HEK293 (cell line): ENCODE measurements around the gene CCDC57.

ENCODE experiments used
- CTCF ChIA-PET: fragments of 350-600 bp; formaldehyde crosslinking; extraction: SDS; loops from one replicate; lab custom pipeline; 2021; ENCODE audit warnings: antibody characterized with exemption; lab: Yijun Ruan, JAX
- POLR2A ChIA-PET: fragments of 300-600 bp; formaldehyde crosslinking; extraction: SDS; loops from one replicate; lab custom pipeline; 2020; ENCODE audit warnings: antibody characterized with exemption, inconsistent platforms; lab: Yijun Ruan, JAX
- H3K27ac ChIP-seq: fragments of 200-500 bp; sonication (Bioruptor generic); 2 replicates; pipeline ENCODE4 v1.5.1; 2014; ENCODE audit warnings: low read depth, low read length, control low read depth, inconsistent platforms; ENCODE audit errors: extremely low read depth
- H3K36me3 ChIP-seq, 2 experiments: fragments of 200-500 bp in 1 of 2; sonication (Bioruptor generic) in 1 of 2; 1 replicate in 1 of 2; 2 replicates in 1 of 2; pipeline ENCODE4 v1.5.1; 2014 to 2017; ENCODE audit warnings: inconsistent platforms in 2 of 2, low read length in 2 of 2; ENCODE audit not compliant: control insufficient read depth in 2 of 2, insufficient read depth in 1 of 2
- H3K4me1 ChIP-seq: fragments of 200-500 bp; sonication (Bioruptor generic); 2 replicates; pipeline ENCODE4 v1.5.1; 2014; ENCODE audit warnings: mild to moderate bottlenecking, low read length, inconsistent platforms; ENCODE audit not compliant: control insufficient read depth, insufficient read depth
- H3K4me3 ChIP-seq: 2 replicates; pipeline ENCODE4 v1.5.1; 2011; ENCODE audit warnings: low read depth, mild to moderate bottlenecking, control low read depth, low read length, moderate library complexity
- H3K9me3 ChIP-seq: fragments of 200-500 bp; sonication (Bioruptor generic); 2 replicates; pipeline ENCODE4 v1.5.1; 2014; ENCODE audit warnings: low read depth, low read length, inconsistent platforms; ENCODE audit not compliant: control insufficient read depth, insufficient read depth
- ZIC2 ChIP-seq: fragments of 450-650 bp; formaldehyde crosslinking; IDR thresholded peaks from 2 replicates; pipeline ENCODE4 v1.5.1; 2016; ENCODE audit warnings: missing biosample characterization, missing genetic modification characterization
- ZNF175 ChIP-seq: fragments of 450-650 bp; formaldehyde crosslinking; IDR thresholded peaks from 2 replicates; pipeline ENCODE4 v1.5.1; 2016; ENCODE audit warnings: missing biosample characterization, missing genetic modification characterization
- ZNF202 ChIP-seq: fragments of 450-650 bp; formaldehyde crosslinking; IDR thresholded peaks from 2 replicates; pipeline ENCODE4 v1.5.1; 2016; ENCODE audit warnings: missing biosample characterization, missing genetic modification characterization, borderline replicate concordance
- ZNF623 ChIP-seq: fragments of 450-650 bp; formaldehyde crosslinking; IDR thresholded peaks from 2 replicates; pipeline ENCODE4 v1.5.1; 2016; ENCODE audit warnings: missing biosample characterization, missing genetic modification characterization
- ZSCAN16 ChIP-seq: fragments of 450-650 bp; formaldehyde crosslinking; IDR thresholded peaks from 2 replicates; pipeline ENCODE4 v1.5.1; 2016; ENCODE audit warnings: missing biosample characterization, missing genetic modification characterization
- TF ChIP-seq, protein P1 (sequence below): fragments of 450-650 bp; formaldehyde crosslinking; conservative IDR thresholded peaks from 2 replicates; pipeline ENCODE4 v1.5.1; 2016; ENCODE audit warnings: low read depth, missing biosample characterization, missing genetic modification characterization
- TF ChIP-seq, protein P2 (sequence below): fragments of 450-650 bp; formaldehyde crosslinking; IDR thresholded peaks from 2 replicates; pipeline ENCODE4 v1.5.1; 2016; ENCODE audit warnings: missing biosample characterization, missing genetic modification characterization, low read depth
- TF ChIP-seq, protein P3 (sequence below): fragments of 450-650 bp; formaldehyde crosslinking; IDR thresholded peaks from 2 replicates; pipeline ENCODE4 v1.5.0; 2017; ENCODE audit warnings: missing biosample characterization, missing genetic modification characterization, borderline replicate concordance

The CCDC57 gene

DNA sequence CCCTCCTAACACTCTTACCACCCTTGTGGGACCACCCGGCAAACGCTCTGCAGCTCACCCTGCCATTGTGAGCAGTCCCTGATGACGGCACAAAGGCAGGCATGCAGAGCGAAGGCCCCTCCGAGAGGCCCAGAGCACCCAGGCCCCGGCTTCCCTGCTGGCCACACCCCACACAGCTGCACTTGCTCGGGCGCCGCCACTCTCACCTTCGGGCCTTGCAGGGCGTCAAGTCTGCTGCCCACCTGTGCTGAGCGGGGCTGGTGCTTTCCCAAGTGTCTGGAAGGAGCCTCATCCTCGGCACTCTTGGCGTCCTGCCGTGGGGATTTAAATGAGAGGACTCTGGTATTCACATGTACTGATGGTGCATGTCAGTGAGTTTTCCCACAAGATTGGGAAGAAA lies 84.4 kb downstream of the CCDC57 start:
- no peak overlapping the region for H3K27ac ChIP-seq
- TF ChIP-seq ZNF175 (tag by site-specific recombination) (no peak), ZNF202 (tag by site-specific recombination) (no peak)
- TF ChIP-seq, all 188 proteins: peak for 0
- Histone ChIP-seq H3K36me3 (peaks cover 7 to 24% of the 10 kb centered on the region in 2 experiments), H3K4me3 (no peak overlapping the region), H3K4me1 (no peaks in the 10 kb centered on the region), H3K9me3 (no peaks in the 10 kb centered on the region)
- ChIA-PET POLR2A (no interaction called here), CTCF (interaction anchor here (1.7 kb wide), 1 partner anchor 98 kb away, joined by 7 read pairs; no protein-coding TSS in a partner anchor)

DNA sequence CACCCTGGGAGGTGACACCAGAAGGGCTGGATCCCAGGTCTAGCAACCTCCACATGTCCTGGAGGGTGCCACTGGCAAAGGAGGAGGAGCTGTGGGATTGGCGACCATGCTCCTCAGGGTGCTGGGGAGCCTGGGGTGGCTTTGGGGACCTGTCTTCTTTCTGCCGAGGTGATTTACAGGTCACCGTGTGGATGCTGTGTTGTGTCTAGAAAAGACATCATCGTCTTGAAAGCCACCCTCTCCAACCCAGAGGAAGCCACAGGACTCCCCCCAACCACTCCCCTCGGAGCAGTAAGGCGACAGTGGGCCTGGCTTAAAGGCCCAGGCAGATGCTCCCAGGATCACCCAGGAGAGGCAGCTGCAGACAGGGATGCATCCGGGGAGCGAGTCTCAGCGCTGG lies 84.9 kb downstream of the CCDC57 start:
- TF ChIP-seq, protein P1, sequence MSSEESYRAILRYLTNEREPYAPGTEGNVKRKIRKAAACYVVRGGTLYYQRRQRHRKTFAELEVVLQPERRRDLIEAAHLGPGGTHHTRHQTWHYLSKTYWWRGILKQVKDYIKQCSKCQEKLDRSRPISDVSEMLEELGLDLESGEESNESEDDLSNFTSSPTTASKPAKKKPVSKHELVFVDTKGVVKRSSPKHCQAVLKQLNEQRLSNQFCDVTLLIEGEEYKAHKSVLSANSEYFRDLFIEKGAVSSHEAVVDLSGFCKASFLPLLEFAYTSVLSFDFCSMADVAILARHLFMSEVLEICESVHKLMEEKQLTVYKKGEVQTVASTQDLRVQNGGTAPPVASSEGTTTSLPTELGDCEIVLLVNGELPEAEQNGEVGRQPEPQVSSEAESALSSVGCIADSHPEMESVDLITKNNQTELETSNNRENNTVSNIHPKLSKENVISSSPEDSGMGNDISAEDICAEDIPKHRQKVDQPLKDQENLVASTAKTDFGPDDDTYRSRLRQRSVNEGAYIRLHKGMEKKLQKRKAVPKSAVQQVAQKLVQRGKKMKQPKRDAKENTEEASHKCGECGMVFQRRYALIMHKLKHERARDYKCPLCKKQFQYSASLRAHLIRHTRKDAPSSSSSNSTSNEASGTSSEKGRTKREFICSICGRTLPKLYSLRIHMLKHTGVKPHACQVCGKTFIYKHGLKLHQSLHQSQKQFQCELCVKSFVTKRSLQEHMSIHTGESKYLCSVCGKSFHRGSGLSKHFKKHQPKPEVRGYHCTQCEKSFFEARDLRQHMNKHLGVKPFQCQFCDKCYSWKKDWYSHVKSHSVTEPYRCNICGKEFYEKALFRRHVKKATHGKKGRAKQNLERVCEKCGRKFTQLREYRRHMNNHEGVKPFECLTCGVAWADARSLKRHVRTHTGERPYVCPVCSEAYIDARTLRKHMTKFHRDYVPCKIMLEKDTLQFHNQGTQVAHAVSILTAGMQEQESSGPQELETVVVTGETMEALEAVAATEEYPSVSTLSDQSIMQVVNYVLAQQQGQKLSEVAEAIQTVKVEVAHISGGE (tag by site-specific recombination): no peak
- peak; percentile 12; the same call in 1 of the 2 replicates for TF ChIP-seq ZIC2 (tag by site-specific recombination)
- H3K9me3 ChIP-seq: no peaks in the 10 kb centered on the region
- H3K4me1 ChIP-seq: no peaks in the 10 kb centered on the region
- ChIA-PET CTCF (interaction anchor here (0.9 to 1.7 kb wide), 3 partner anchors 9 to 97 kb away, joined by 3 to 7 read pairs (median 3); no protein-coding TSS in a partner anchor), POLR2A (no interaction called here)
- peaks cover 12 to 24% of the 10 kb centered on the region in 2 experiments for H3K36me3 ChIP-seq
- H3K4me3 ChIP-seq: no peak overlapping the region
- no peak overlapping the region for H3K27ac ChIP-seq

DNA sequence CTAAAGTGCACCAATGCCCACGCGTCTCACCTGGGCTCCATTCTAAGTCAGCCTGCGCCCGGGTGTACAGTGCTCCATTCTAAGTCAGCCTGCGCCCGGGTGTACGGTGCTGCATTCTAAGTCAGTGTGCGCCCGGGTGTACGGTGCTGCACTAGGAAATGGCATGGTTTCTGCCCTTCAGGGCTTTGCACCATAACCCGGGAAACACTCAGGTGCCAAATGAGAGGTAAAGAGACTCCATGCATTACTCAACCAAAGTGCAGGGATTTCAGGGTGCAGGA lies 85.4 kb downstream of the CCDC57 start:
- Histone ChIP-seq H3K27ac (no peak overlapping the region), H3K4me1 (no peaks in the 10 kb centered on the region), H3K9me3 (no peaks in the 10 kb centered on the region), H3K4me3 (no peak overlapping the region), H3K36me3 (peaks cover 12 to 28% of the 10 kb centered on the region in 2 experiments)
- POLR2A ChIA-PET: no interaction called here
- CTCF ChIA-PET: interaction anchor here (0.9 to 1.7 kb wide), 3 partner anchors 9 to 97 kb away, joined by 3 to 7 read pairs (median 3); no protein-coding TSS in a partner anchor
- TF ChIP-seq ZSCAN16 (no peak), ZNF623 (tag by site-specific recombination) (no peak)
- TF ChIP-seq, protein P2, sequence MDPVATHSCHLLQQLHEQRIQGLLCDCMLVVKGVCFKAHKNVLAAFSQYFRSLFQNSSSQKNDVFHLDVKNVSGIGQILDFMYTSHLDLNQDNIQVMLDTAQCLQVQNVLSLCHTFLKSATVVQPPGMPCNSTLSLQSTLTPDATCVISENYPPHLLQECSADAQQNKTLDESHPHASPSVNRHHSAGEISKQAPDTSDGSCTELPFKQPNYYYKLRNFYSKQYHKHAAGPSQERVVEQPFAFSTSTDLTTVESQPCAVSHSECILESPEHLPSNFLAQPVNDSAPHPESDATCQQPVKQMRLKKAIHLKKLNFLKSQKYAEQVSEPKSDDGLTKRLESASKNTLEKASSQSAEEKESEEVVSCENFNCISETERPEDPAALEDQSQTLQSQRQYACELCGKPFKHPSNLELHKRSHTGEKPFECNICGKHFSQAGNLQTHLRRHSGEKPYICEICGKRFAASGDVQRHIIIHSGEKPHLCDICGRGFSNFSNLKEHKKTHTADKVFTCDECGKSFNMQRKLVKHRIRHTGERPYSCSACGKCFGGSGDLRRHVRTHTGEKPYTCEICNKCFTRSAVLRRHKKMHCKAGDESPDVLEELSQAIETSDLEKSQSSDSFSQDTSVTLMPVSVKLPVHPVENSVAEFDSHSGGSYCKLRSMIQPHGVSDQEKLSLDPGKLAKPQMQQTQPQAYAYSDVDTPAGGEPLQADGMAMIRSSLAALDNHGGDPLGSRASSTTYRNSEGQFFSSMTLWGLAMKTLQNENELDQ (tag by site-specific recombination): no peak
- TF ChIP-seq, protein P3, sequence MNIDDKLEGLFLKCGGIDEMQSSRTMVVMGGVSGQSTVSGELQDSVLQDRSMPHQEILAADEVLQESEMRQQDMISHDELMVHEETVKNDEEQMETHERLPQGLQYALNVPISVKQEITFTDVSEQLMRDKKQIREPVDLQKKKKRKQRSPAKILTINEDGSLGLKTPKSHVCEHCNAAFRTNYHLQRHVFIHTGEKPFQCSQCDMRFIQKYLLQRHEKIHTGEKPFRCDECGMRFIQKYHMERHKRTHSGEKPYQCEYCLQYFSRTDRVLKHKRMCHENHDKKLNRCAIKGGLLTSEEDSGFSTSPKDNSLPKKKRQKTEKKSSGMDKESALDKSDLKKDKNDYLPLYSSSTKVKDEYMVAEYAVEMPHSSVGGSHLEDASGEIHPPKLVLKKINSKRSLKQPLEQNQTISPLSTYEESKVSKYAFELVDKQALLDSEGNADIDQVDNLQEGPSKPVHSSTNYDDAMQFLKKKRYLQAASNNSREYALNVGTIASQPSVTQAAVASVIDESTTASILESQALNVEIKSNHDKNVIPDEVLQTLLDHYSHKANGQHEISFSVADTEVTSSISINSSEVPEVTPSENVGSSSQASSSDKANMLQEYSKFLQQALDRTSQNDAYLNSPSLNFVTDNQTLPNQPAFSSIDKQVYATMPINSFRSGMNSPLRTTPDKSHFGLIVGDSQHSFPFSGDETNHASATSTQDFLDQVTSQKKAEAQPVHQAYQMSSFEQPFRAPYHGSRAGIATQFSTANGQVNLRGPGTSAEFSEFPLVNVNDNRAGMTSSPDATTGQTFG (tag by site-specific recombination): no peak
